GM21619 (cell line): ENCODE data around the gene FMN1.

Source experiments
- ATAC-seq: cut with Tn5 transposase; IDR thresholded peaks from one replicate; pipeline ENCODE4 v1.9.1; 2021; ENCODE audit not compliant: unreplicated experiment

Gene FMN1

DNA sequence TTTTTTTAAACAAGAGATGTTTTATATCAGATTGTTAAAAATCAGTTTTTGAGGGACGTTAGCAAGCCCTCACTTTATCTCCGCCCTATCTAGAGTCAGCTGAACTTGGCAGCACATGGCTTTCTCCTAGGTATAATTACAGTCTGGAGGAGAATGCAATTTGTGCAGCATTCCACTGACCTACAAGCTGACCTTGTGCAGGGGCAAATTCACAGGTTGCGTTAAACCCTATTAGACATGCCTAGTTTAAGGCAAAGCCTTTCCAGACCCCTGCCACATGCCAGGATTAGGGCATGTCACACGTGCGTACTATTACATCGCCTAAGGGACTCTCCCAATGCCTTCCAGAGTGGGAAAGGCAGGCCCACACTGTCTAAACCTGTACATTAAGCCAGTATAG is 252.7 kb downstream of the FMN1 start:
- ATAC-seq, result no peak

- no peak for ATAC-seq
Measured at GRCh38 chr15:32936976-32937375, 257.5 kb downstream of the FMN1 start.

- ATAC-seq, result no peak
Measured at GRCh38 chr15:32936283-32936918, 258.1 kb downstream of the FMN1 start.

DNA sequence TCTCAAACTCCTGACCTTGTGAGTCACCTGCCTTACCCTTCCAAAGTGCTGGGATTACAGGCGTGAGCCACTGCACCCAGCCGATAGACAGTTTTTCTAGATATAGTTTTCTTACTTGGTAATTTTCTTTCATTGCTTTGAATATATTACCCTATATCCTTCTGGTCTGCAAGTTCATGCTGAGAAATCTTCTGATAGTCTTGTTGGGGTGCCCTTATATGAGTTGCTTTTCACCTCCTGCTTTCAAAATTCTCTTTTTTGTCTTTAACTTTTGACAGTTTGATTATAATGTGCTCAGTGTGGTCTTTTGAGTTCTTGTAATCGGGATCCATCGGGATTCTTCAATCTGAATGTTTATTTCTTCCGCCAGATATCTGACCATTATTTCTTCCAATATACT is 259.4 kb downstream of the FMN1 start:
- ATAC-seq, result no peak

GRCh38 chr15:32933236-32933635 is 261.3 kb downstream of the FMN1 start:
- no peak for ATAC-seq

DNA sequence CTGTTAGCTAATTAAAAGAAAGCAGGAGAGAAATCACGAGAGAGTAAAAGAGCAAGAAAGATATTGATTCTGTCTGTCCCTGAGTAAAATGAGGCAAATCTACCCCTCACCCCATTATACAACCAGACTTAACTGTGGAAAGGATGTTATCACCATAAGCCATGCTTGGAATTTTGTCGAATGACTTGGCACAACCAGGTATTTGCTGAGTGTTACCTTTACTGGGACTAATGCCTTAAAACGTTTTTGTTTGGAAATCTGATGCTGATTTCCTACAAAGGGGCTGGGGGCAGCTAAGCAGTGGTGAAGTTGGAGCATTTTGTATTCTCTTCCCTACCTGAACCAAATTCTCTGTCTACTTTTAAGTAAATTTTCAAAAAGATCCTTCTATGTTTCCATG is 265.6 kb downstream of the FMN1 start:
- no peak for ATAC-seq

- ATAC-seq, result no peak
Measured at GRCh38 chr15:32927124-32927523, 267.4 kb downstream of the FMN1 start.

DNA sequence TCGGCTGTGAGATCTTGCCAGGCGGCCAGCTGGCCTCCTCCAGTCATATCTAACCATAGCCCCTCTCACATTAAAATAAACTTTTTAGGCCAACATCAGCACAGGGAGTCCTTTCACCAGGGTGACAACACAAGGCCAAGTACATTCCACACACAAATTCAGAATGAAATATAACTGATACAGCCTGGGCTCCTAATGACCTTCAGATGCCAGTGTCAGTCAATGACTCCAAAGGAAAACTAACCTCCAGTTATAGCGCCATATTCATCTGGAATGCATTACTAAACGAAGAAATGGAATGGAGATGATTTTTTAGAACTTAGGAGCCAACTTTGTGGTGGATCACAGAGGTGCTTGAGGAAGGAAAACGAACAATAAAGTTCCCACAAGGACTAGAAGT is 271.3 kb downstream of the FMN1 start:
- no peak for ATAC-seq

DNA sequence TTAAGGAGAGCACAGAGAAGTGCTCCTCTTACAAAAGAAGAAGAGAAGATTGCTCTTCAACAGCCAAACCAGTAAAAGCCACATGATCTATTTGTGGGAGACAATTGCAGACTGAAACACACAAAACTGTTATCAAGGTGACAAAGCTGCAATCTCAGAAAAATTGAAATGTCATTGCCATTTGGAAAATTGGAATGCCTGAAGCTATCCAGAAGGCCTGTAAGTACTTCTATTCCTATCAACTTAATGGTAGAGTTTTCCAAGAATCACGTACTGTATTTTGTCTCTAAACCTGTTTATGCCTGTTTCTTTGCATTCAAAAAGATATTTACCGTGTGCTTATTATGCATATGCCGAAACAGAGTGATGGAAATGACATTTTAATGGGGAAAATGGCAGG is 272.0 kb downstream of the FMN1 start:
- no peak for ATAC-seq

- ATAC-seq, result no peak
Measured at GRCh38 chr15:32919749-32920414, 274.6 kb downstream of the FMN1 start.

- no peak for ATAC-seq
Measured at GRCh38 chr15:32918547-32918946, 276.0 kb downstream of the FMN1 start.

DNA sequence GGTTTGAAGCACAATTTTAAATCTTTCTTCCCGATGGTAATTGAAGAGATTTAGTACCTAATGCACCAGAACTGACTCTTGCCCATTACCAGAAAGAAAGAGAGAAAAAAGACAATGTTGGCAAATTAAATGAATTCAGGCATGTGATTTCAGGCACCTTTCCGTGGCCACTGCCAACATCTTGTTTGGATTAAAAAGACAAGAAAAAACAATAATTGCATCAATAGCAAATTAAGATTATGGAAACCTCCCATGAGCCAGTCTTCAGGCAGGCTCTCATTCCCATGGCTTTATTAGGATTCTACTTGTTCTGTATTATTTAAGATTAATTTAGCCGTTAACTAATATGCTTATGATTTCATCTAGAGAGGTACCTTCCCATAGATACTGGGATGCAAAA is 283.7 kb downstream of the FMN1 start:
- no peak for ATAC-seq

GRCh38 chr15:32909431-32909830 is 285.1 kb downstream of the FMN1 start:
- no peak for ATAC-seq

DNA sequence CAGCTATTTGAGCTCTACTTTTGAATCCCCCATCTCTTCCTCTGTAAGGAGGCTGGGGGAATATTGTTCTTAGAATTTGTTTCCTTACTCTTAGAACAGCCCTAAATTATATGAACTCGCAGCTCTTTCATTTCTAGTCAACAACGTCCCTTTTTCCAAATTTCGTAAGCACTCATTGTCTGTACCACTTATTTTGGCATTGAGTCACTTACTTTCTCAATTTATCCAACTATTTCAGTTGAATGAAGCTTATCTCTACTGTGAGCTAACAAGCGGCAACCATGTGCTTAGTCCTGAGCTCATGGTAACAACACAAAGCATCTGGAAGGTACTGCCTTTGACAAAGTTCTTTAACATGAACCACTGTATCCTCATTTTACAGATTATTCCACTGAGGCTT is 285.6 kb downstream of the FMN1 start:
- peak; percentile 6 for ATAC-seq

DNA sequence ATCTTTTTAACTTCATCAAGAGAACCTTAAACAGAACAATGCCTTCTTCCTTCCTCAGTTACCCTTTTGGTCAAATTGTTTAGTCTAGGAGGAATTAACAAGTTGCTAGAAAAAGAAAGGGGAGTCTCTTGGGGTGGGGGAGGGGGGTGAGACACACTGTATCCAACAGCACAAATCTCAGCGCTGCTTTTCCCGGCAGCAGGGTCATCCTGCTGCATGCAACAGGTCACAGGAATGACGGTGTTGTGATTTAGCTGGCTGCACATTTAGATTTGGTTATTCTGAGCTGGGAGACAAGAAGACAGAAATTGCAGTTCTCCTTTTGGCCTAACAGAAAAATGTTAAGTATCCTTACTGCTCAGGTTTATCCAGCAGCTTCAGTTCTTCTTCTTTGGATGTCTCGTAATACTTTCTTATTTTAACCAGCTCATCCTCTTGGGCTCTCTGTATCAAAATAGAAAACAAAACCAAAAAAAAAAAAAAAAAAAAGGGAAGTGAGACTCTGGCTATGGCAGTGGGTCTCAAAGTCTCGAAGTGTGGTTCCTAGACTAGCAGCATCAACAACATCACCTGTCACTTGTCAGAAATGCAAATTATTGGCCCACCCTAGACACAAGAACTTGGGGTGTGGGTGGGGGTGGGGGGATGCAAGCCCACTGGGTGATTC is 286.2 kb downstream of the FMN1 start:
- ATAC-seq, result peak; percentile 88

DNA sequence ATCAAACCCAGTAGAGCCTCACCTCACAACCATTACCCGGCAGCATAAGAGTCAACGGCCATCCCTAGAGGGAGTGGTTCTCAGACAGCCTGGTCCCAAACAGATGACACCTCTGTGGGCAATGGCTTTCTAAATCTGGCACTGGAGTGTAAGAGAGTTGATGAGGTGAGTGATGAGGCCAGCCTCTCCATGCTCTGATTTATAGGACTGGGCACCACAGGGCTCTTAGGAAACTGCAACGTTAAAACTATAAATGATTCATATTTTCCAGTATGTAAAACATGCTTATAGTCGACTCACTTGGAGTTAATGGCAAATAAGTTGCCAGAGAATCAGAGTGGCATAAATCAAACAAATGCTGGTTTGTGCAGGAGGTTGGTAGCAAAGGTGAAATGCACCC is 289.0 kb downstream of the FMN1 start:
- no peak for ATAC-seq

GRCh38 chr15:32904448-32904847 is 290.1 kb downstream of the FMN1 start:
- ATAC-seq, result no peak

GRCh38 chr15:32903591-32904290 is 290.8 kb downstream of the FMN1 start:
- no peak for ATAC-seq

DNA sequence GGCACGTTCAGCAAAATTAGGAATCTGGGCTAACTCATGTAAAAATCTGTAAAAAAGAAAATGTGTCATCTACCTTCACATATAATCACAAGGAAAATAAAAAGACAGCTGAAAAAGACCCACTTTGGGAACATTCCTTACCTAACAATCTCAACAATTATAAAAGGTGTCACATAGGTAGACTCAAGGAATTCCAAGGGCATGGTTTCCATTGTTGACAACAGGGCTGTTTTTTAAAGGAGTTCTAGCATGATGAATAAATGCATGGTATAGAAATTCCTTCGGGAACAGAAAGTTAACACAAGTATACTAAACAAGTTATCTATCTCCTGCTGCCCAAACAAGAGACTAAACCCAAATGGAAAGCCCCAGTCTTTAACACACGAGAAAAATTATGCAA is 292.5 kb downstream of the FMN1 start:
- no peak for ATAC-seq

GRCh38 chr15:32901192-32901591 is 293.3 kb downstream of the FMN1 start:
- ATAC-seq, result no peak

DNA sequence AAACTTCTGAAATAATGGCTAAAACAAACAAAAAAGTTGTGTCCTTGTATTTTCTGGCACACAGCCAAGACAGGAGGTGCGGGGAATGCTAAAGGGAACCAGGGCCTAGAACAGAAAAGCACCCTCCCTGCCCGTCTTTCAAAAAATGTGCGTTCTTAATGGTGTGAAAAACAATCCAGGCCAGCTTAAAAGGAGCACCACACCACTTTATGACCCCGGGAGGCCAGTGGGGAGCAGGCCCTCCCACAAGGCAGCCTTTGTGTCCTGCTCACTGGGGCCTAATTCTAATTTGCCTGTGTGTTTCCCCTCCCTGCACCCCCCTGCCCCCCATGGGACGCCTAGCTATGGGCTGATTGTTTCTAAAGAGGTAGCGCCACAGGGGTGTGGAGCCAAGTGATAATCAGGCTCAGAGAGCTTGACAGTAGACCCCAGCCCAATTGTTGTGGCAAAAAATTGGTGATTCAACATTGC is 295.4 kb downstream of the FMN1 start:
- no peak for ATAC-seq

GRCh38 chr15:32898414-32898813 is 296.1 kb downstream of the FMN1 start:
- ATAC-seq, result no peak
